Measurements from ENCODE around the gene MGA.

Gene MGA

GRCh38 chr15:41659190-41659589 is 1.0 kb upstream of the MGA start:
- DNase-seq = no peak

GRCh38 chr15:41659855-41660234 is 360 bp upstream of the MGA start:
- DNase-seq = no peak

GRCh38 chr15:41661078-41661517 is 893 bp downstream of the MGA start:
- DNase-seq = no peak

- DNase-seq = peak; percentile 74
Observed at GRCh38 chr15:41661518-41662225, 1.5 kb downstream of the MGA start.

GRCh38 chr15:41666353-41666920 is 6.2 kb downstream of the MGA start:
- DNase-seq = no peak

GRCh38 chr15:41669701-41670100 is 9.5 kb downstream of the MGA start:
- DNase-seq = no peak

GRCh38 chr15:41671656-41672648 is 11.7 kb downstream of the MGA start:
- no peak for DNase-seq

- no peak for DNase-seq
Observed at GRCh38 chr15:41675337-41675736, 15.1 kb downstream of the MGA start.

- no peak for DNase-seq
Observed at GRCh38 chr15:41678742-41679141, 18.5 kb downstream of the MGA start.

- DNase-seq = no peak
Observed at GRCh38 chr15:41683955-41684354, 23.8 kb downstream of the MGA start.

- DNase-seq = no peak
Observed at GRCh38 chr15:41688671-41689070, 28.5 kb downstream of the MGA start.

GRCh38 chr15:41689083-41689482 is 28.9 kb downstream of the MGA start:
- no peak for DNase-seq

GRCh38 chr15:41689834-41690233 is 29.6 kb downstream of the MGA start:
- DNase-seq = no peak

GRCh38 chr15:41690636-41691035 is 30.4 kb downstream of the MGA start:
- no peak for DNase-seq

- no peak for DNase-seq
Observed at GRCh38 chr15:41691471-41691870, 31.3 kb downstream of the MGA start.

GRCh38 chr15:41692049-41692448 is 31.8 kb downstream of the MGA start:
- DNase-seq = no peak

GRCh38 chr15:41693757-41694156 is 33.6 kb downstream of the MGA start:
- no peak for DNase-seq

GRCh38 chr15:41695750-41696436 is 35.7 kb downstream of the MGA start:
- DNase-seq = no peak

- DNase-seq = no peak
Observed at GRCh38 chr15:41698779-41699178, 38.6 kb downstream of the MGA start.

- no peak for DNase-seq
Observed at GRCh38 chr15:41703120-41703519, 42.9 kb downstream of the MGA start.

GRCh38 chr15:41713047-41713446 is 52.8 kb downstream of the MGA start:
- DNase-seq = no peak

- no peak for DNase-seq
Observed at GRCh38 chr15:41714291-41714690, 54.1 kb downstream of the MGA start.

- no peak for DNase-seq
Observed at GRCh38 chr15:41716864-41717263, 56.7 kb downstream of the MGA start.
